IMR-90 (cell line): ENCODE measurements around the gene SLC38A3. TPM values are rescaled to one million over a fixed set of nuclear protein-coding genes. Genes with fewer than 3 reads are reported as not detected.

Experiments
- ATAC-seq: fragments of 200-7000 bp; cut with Tn5 transposase; 2 replicates; pipeline ENCODE4 v1.9.1; 2020; ENCODE audit warnings: low read depth, mild to moderate bottlenecking, moderate library complexity
- BruUV-seq: library from RNA; stranded (reverse); fragments of 400-500 nt; replicated peaks from 2 replicates; lab custom pipeline; 2021; lab: Mats Ljungman, UMichigan
- CTCF ChIA-PET: fragments of 300-600 bp; formaldehyde crosslinking; extraction: SDS; loops from one replicate; lab custom pipeline; 2021; ENCODE audit warnings: antibody characterized with exemption; lab: Yijun Ruan, JAX
- POLR2A ChIA-PET: fragments of 300-600 bp; sonication (Branson Sonifier 250); formaldehyde crosslinking; loops from one replicate; lab custom pipeline; 2022; ENCODE audit warnings: antibody characterized with exemption; ENCODE audit not compliant: unreplicated experiment; lab: Charles Lee
- DNase-seq: peaks from one replicate; pipeline ENCODE4 v3.0.0; 2013
- H2AFZ ChIP-seq: replicated peaks from 2 replicates; pipeline ENCODE3; 2013; ENCODE audit warnings: low read length, mild to moderate bottlenecking; ENCODE audit not compliant: poor library complexity
- H2AK5ac ChIP-seq: 2 replicates; pipeline ENCODE4 v1.6.1; 2013; ENCODE audit warnings: low read depth, low read length, inconsistent platforms
- H2AK9ac ChIP-seq: replicated peaks from 2 replicates; pipeline ENCODE3; 2013; ENCODE audit warnings: mild to moderate bottlenecking, low read depth, low read length, moderate library complexity; ENCODE audit not compliant: poor library complexity
- H2BK120ac ChIP-seq: 2 replicates; pipeline ENCODE4 v1.6.1; 2013; ENCODE audit warnings: low read depth, low read length, inconsistent platforms
- H2BK15ac ChIP-seq: 3 replicates; pipeline ENCODE4 v1.6.1; 2013; ENCODE audit warnings: low read depth, low read length, inconsistent platforms
- H2BK20ac ChIP-seq: 2 replicates; pipeline ENCODE4 v1.6.1; 2013; ENCODE audit warnings: low read depth, mild to moderate bottlenecking, inconsistent platforms, low read length, moderate library complexity
- H2BK5ac ChIP-seq: 2 replicates; pipeline ENCODE4 v1.6.1; 2013; ENCODE audit warnings: mild to moderate bottlenecking, low read depth, low read length, inconsistent platforms; ENCODE audit not compliant: poor library complexity, severe bottlenecking
- H3K14ac ChIP-seq: replicated peaks from 2 replicates; pipeline ENCODE4 v1.6.1; 2013; ENCODE audit warnings: low read depth, low read length, inconsistent platforms
- H3K18ac ChIP-seq: 2 replicates; pipeline ENCODE4 v1.6.1; 2013; ENCODE audit warnings: low read depth, low read length, control low read depth
- H3K23ac ChIP-seq: 2 replicates; pipeline ENCODE4 v1.6.1; 2013; ENCODE audit warnings: low read depth, low read length, inconsistent platforms
- H3K27ac ChIP-seq: 2 replicates; pipeline ENCODE4 v1.5.1; 2013; ENCODE audit warnings: mild to moderate bottlenecking, control low read depth, low read length; ENCODE audit not compliant: insufficient read depth
- H3K27me3 ChIP-seq: 2 replicates; pipeline ENCODE4 v1.6.1; 2013; ENCODE audit warnings: low read length; ENCODE audit not compliant: control insufficient read depth, insufficient read depth
- H3K36me3 ChIP-seq: 2 replicates; pipeline ENCODE4 v1.6.1; 2013; ENCODE audit warnings: low read length, mixed read lengths; ENCODE audit not compliant: control insufficient read depth, insufficient read depth
- H3K4ac ChIP-seq: 2 replicates; pipeline ENCODE4 v1.6.1; 2013; ENCODE audit warnings: low read depth, low read length, inconsistent platforms
- H3K4me1 ChIP-seq: 2 replicates; pipeline ENCODE4 v1.6.1; 2013; ENCODE audit warnings: low read length, mixed read lengths; ENCODE audit not compliant: control insufficient read depth, insufficient read depth
- H3K4me2 ChIP-seq: 2 replicates; pipeline ENCODE4 v1.6.1; 2013; ENCODE audit warnings: low read depth, mild to moderate bottlenecking, control low read depth, low read length, moderate library complexity
- H3K4me3 ChIP-seq: 2 replicates; pipeline ENCODE4 v1.5.1; 2013; ENCODE audit warnings: low read depth, mild to moderate bottlenecking, control low read depth, low read length, moderate library complexity; ENCODE audit not compliant: insufficient read depth
- H3K56ac ChIP-seq: 2 replicates; pipeline ENCODE4 v1.6.1; 2013; ENCODE audit warnings: low read length, inconsistent platforms; ENCODE audit not compliant: insufficient read depth; ENCODE audit errors: extremely low read depth
- H3K79me1 ChIP-seq, 2 experiments: 2 replicates each; pipeline ENCODE4 v1.6.1; 2013; ENCODE audit warnings: low read length in 2 of 2, inconsistent platforms in 1 of 2, low read depth in 1 of 2
- H3K9ac ChIP-seq: 2 replicates; pipeline ENCODE4 v1.6.1; 2013; ENCODE audit warnings: low read depth, low read length, control low read depth
- H3K9me1 ChIP-seq: 2 replicates; pipeline ENCODE4 v1.6.1; 2013; ENCODE audit warnings: low read length, inconsistent platforms; ENCODE audit not compliant: insufficient read depth
- H3K9me3 ChIP-seq: 2 replicates; pipeline ENCODE4 v1.6.1; 2013; ENCODE audit warnings: low read length; ENCODE audit not compliant: control insufficient read depth, insufficient read depth
- H4K20me1 ChIP-seq: 2 replicates; pipeline ENCODE4 v1.6.1; 2013; ENCODE audit warnings: low read length, inconsistent platforms; ENCODE audit not compliant: insufficient read depth
- H4K5ac ChIP-seq: 2 replicates; pipeline ENCODE4 v1.6.1; 2013; ENCODE audit warnings: mild to moderate bottlenecking, low read depth, low read length, control low read depth
- H4K8ac ChIP-seq, 2 experiments: 2 replicates each; pipeline ENCODE4 v1.6.1; 2013; ENCODE audit warnings: low read depth in 2 of 2, low read length in 2 of 2, control low read depth in 1 of 2, inconsistent platforms in 1 of 2
- H4K91ac ChIP-seq: 2 replicates; pipeline ENCODE4 v1.6.1; 2013; ENCODE audit warnings: low read depth, low read length, inconsistent platforms; ENCODE audit not compliant: insufficient read depth
- BHLHE40 ChIP-seq: fragments of 150-350 bp; IDR thresholded peaks from 2 replicates; pipeline ENCODE4 v1.6.1; 2016; ENCODE audit warnings: mild to moderate bottlenecking, low read depth, low read length
- CEBPB ChIP-seq: IDR thresholded peaks from 2 replicates; pipeline ENCODE4 v1.6.1; 2012; ENCODE audit warnings: low read depth, low read length, improper control_type of control experiment
- CHD1 ChIP-seq: IDR thresholded peaks from 2 replicates; pipeline ENCODE4 v1.6.1; 2012; ENCODE audit warnings: low read depth, low read length, improper control_type of control experiment
- FOS ChIP-seq: fragments of 150-350 bp; IDR thresholded peaks from 2 replicates; pipeline ENCODE4 v1.6.1; 2016; ENCODE audit warnings: low read depth, low read length
- MAFK ChIP-seq: IDR thresholded peaks from 2 replicates; pipeline ENCODE4 v1.6.1; 2012; ENCODE audit warnings: low read depth, low read length, improper control_type of control experiment
- MAZ ChIP-seq: IDR thresholded peaks from 2 replicates; pipeline ENCODE4 v1.6.1; 2012; ENCODE audit warnings: low read depth, mild to moderate bottlenecking, low read length, improper control_type of control experiment, moderate library complexity, borderline replicate concordance
- MXI1 ChIP-seq: IDR thresholded peaks from 2 replicates; pipeline ENCODE4 v1.6.1; 2012; ENCODE audit warnings: low read depth, mild to moderate bottlenecking, low read length, moderate library complexity, borderline replicate concordance
- NFE2L2 ChIP-seq: fragments of 150-350 bp; IDR thresholded peaks from 2 replicates; pipeline ENCODE4 v1.6.1; 2016; ENCODE audit warnings: low read depth, mild to moderate bottlenecking, low read length
- POLR2A ChIP-seq: IDR thresholded peaks from 2 replicates; pipeline ENCODE4 v1.6.1; 2012; ENCODE audit warnings: mild to moderate bottlenecking, low read depth, low read length
- RAD21 ChIP-seq: IDR thresholded peaks from 2 replicates; pipeline ENCODE4 v1.6.1; 2012; ENCODE audit warnings: low read length, improper control_type of control experiment
- RCOR1 ChIP-seq: IDR thresholded peaks from 2 replicates; pipeline ENCODE4 v1.6.1; 2012; ENCODE audit warnings: mild to moderate bottlenecking, low read length, improper control_type of control experiment; ENCODE audit not compliant: insufficient replicate concordance
- RFX5 ChIP-seq: IDR thresholded peaks from 2 replicates; pipeline ENCODE4 v1.8.0; 2012; ENCODE audit warnings: low read depth, mild to moderate bottlenecking, low read length, moderate library complexity
- SMC3 ChIP-seq: fragments of 150-350 bp; IDR thresholded peaks from 2 replicates; pipeline ENCODE4 v1.6.1; 2016; ENCODE audit warnings: low read depth, mild to moderate bottlenecking, antibody characterized with exemption, low read length, moderate library complexity
- WGBS, 2 experiments: methylation state at CpG; one replicate each; pipeline versions ENCODE4 v1.1.5 to v1.1.7; 2013; ENCODE audit warnings: missing lambda C conversion rate in 2 of 2; ENCODE audit not compliant: insufficient read length in 1 of 2; ENCODE audit errors: extremely low coverage in 2 of 2; 5-methylcytosine and 5-hydroxymethylcytosine counted together
- dilution Hi-C: fragments of 300-500 bp; cut with HindIII; formaldehyde crosslinking; loops from one replicate; pipeline ENCODE4 v1.14.3; 2018; ENCODE audit warnings: low sequenced_read_pairs; ENCODE audit not compliant: unreplicated experiment
- in situ Hi-C: fragments of 300-500 bp; cut with MboI; formaldehyde crosslinking; loops from 3 replicates; pipeline ENCODE4 v1.14.3; 2019; ENCODE audit warnings: low sequenced_read_pairs, inconsistent platforms, mixed read lengths
- intact Hi-C: fragments of 100-400 bp; cut with micrococcal nuclease; formaldehyde crosslinking; loops from 2 replicates; pipeline ENCODE4 v1.10.0; 2022
- polyA plus RNA-seq, 3 experiments: library from polyadenylated mRNA; depleted of rRNA; stranded (reverse); fragments of >200 nt; gene quantifications; 2 replicates each; pipeline ENCODE4 v1.2.3, GENCODE V29; 2012; ENCODE audit warnings: low replicate concordance in 1 of 3
- total RNA-seq: library from RNA; depleted of rRNA; stranded (reverse); fragments of >200 nt; gene quantifications from 2 replicates; pipeline ENCODE4 v1.2.3, GENCODE V29; 2012
- TF ChIP-seq, protein P1 (sequence below): fragments of 150-350 bp; IDR thresholded peaks from 2 replicates; pipeline ENCODE4 v1.6.1; 2017; ENCODE audit warnings: mild to moderate bottlenecking, antibody characterized with exemption, low read length, low read depth
- TF ChIP-seq, protein P2 (sequence below): conservative IDR thresholded peaks from 2 replicates; pipeline ENCODE4 v1.5.1; 2012; ENCODE audit warnings: mild to moderate bottlenecking, low read depth, low read length, improper control_type of control experiment
- TF ChIP-seq, protein P3 (sequence below): fragments of 150-350 bp; IDR thresholded peaks from 2 replicates; pipeline ENCODE4 v1.6.1; 2016; ENCODE audit warnings: low read depth, mild to moderate bottlenecking, low read length, moderate library complexity, borderline replicate concordance

SLC38A3 gene
- total and polyA plus RNA-seq, 2 of the 4 experiments (the other 2 are of a cell fraction) = 0.12 to 0.36 TPM

DNA sequence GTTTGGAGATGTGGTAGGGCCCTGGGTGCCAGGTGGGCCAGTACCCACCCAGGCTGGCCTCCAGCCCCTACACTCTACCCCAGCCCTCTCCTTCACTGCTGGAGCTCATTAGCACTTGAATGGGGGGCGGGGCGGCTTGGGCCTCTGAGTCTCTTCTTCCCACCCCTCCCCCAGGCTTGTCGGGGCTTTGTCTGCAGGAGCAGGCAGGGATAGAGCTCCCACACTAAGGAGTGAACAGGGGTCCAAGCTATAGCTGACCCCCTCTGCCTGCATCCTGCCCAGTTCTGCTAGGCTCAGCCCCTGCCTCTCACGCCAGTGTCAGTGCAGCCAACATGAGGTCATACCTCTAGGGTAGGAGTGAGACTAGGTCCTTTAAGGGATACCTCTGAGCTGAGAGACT, 36.1 kb downstream of the SLC38A3 start:
- Histone ChIP-seq H4K91ac (no peak overlapping the region), H3K4ac (no peak overlapping the region), H2AK5ac (no peak overlapping the region), H2BK20ac (no peak overlapping the region), H4K20me1 (peaks cover 86% of the 10 kb centered on the region), H2BK15ac (no peak overlapping the region), H3K79me1 (peaks cover 0 to 69% of the 10 kb centered on the region in 2 experiments; a peak in 3 of 4 replicates), H3K4me3 (no peak overlapping the region), H3K9ac (no peak overlapping the region), H4K5ac (no peak overlapping the region), H3K36me3 (peaks cover 23% of the 10 kb centered on the region), H3K18ac (no peak overlapping the region), H3K23ac (0 out of 2 replicates have a peak overlapping the region, but pooled peaks have one; percentile 13), H2AFZ (peak overlapping the region; percentile 27), H4K8ac (no peak overlapping the region), H2BK120ac (no peak overlapping the region), H2BK5ac (no peak overlapping the region), H3K9me3 (no peaks in the 10 kb centered on the region), H3K9me1 (peaks cover 10% of the 10 kb centered on the region), H3K14ac (no peak overlapping the region), H3K27me3 (no peaks in the 10 kb centered on the region), H3K27ac (no peak overlapping the region), H3K4me1 (peaks cover 46% of the 10 kb centered on the region), H2AK9ac (no peak overlapping the region), H3K56ac (no peak overlapping the region), H3K4me2 (no peak overlapping the region)
- no peak for ATAC-seq
- TF ChIP-seq CEBPB = no peak
- no peak for TF ChIP-seq CHD1
- TF ChIP-seq, protein P1, sequence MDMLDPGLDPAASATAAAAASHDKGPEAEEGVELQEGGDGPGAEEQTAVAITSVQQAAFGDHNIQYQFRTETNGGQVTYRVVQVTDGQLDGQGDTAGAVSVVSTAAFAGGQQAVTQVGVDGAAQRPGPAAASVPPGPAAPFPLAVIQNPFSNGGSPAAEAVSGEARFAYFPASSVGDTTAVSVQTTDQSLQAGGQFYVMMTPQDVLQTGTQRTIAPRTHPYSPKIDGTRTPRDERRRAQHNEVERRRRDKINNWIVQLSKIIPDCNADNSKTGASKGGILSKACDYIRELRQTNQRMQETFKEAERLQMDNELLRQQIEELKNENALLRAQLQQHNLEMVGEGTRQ = no peak
- TF ChIP-seq MAZ = no peak
- no peak for TF ChIP-seq MAFK
- no peak for TF ChIP-seq SMC3
- TF ChIP-seq, protein P2, sequence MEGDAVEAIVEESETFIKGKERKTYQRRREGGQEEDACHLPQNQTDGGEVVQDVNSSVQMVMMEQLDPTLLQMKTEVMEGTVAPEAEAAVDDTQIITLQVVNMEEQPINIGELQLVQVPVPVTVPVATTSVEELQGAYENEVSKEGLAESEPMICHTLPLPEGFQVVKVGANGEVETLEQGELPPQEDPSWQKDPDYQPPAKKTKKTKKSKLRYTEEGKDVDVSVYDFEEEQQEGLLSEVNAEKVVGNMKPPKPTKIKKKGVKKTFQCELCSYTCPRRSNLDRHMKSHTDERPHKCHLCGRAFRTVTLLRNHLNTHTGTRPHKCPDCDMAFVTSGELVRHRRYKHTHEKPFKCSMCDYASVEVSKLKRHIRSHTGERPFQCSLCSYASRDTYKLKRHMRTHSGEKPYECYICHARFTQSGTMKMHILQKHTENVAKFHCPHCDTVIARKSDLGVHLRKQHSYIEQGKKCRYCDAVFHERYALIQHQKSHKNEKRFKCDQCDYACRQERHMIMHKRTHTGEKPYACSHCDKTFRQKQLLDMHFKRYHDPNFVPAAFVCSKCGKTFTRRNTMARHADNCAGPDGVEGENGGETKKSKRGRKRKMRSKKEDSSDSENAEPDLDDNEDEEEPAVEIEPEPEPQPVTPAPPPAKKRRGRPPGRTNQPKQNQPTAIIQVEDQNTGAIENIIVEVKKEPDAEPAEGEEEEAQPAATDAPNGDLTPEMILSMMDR = no peak
- TF ChIP-seq, protein P3, sequence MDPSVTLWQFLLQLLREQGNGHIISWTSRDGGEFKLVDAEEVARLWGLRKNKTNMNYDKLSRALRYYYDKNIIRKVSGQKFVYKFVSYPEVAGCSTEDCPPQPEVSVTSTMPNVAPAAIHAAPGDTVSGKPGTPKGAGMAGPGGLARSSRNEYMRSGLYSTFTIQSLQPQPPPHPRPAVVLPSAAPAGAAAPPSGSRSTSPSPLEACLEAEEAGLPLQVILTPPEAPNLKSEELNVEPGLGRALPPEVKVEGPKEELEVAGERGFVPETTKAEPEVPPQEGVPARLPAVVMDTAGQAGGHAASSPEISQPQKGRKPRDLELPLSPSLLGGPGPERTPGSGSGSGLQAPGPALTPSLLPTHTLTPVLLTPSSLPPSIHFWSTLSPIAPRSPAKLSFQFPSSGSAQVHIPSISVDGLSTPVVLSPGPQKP = no peak
- no peak for TF ChIP-seq RFX5
- TF ChIP-seq FOS = no peak
- no peak for TF ChIP-seq RCOR1
- no peak for TF ChIP-seq BHLHE40
- no peak for TF ChIP-seq NFE2L2
- no peak for TF ChIP-seq MXI1
- TF ChIP-seq RAD21 = no peak
- TF ChIP-seq POLR2A = no peak
- ChIA-PET POLR2A (no interaction called here), CTCF (interaction anchor here (0.8 kb wide), 1 partner anchor 13 kb away, joined by 3 read pairs; no protein-coding TSS in a partner anchor)
- intact Hi-C loops (no loop called here), in situ Hi-C loops (no loop called here), dilution Hi-C loops (no loop called here)
- 50% methylated on average over 2 of the region's 4 CpGs; no CpG with 5 or more reads in 1 of the 2 experiments for WGBS, 2 experiments
- DNase-seq = no peak
- BruUV-seq = no TSS peak
